ENCODE results near the gene RANBP9.

The RANBP9 gene

GRCh38 chr6:13678255-13678983 is 33.2 kb downstream of the RANBP9 start:
- no peak for DNase-seq (ENCODE audit: low read depth)

- no peak for DNase-seq (ENCODE audit: low read depth)
Measured at GRCh38 chr6:13677878-13678254, 33.8 kb downstream of the RANBP9 start.

GRCh38 chr6:13676551-13677156 is 35.0 kb downstream of the RANBP9 start:
- DNase-seq (ENCODE audit: low read depth): no peak

- no peak for DNase-seq (ENCODE audit: low read depth)
Measured at GRCh38 chr6:13674533-13675190, 37.0 kb downstream of the RANBP9 start.

GRCh38 chr6:13673825-13674444 is 37.7 kb downstream of the RANBP9 start:
- DNase-seq (ENCODE audit: low read depth): no peak

- DNase-seq (ENCODE audit: low read depth): no peak
Measured at GRCh38 chr6:13673368-13673767, 38.3 kb downstream of the RANBP9 start.

- DNase-seq (ENCODE audit: low read depth): no peak
Measured at GRCh38 chr6:13672904-13673303, 38.7 kb downstream of the RANBP9 start.

GRCh38 chr6:13671548-13672127 is 40.0 kb downstream of the RANBP9 start:
- no peak for DNase-seq (ENCODE audit: low read depth)

GRCh38 chr6:13669476-13669875 is 42.2 kb downstream of the RANBP9 start:
- DNase-seq (ENCODE audit: low read depth): no peak

- no peak for DNase-seq (ENCODE audit: low read depth)
Measured at GRCh38 chr6:13668291-13668928, 43.2 kb downstream of the RANBP9 start.

- DNase-seq (ENCODE audit: low read depth): no peak
Measured at GRCh38 chr6:13667655-13668054, 44.0 kb downstream of the RANBP9 start.

GRCh38 chr6:13666194-13667105 is 45.2 kb downstream of the RANBP9 start:
- no peak for DNase-seq (ENCODE audit: low read depth)

- DNase-seq (ENCODE audit: low read depth): no peak
Measured at GRCh38 chr6:13664703-13665352, 46.8 kb downstream of the RANBP9 start.

GRCh38 chr6:13663986-13664385 is 47.6 kb downstream of the RANBP9 start:
- no peak for DNase-seq (ENCODE audit: low read depth)

GRCh38 chr6:13662651-13663334 is 48.8 kb downstream of the RANBP9 start:
- no peak for DNase-seq (ENCODE audit: low read depth)

- DNase-seq (ENCODE audit: low read depth): no peak
Measured at GRCh38 chr6:13661647-13662046, 50.0 kb downstream of the RANBP9 start.

GRCh38 chr6:13660893-13661292 is 50.7 kb downstream of the RANBP9 start:
- DNase-seq (ENCODE audit: low read depth): no peak

- no peak for DNase-seq (ENCODE audit: low read depth)
Measured at GRCh38 chr6:13660273-13660672, 51.4 kb downstream of the RANBP9 start.

- DNase-seq (ENCODE audit: low read depth): no peak
Measured at GRCh38 chr6:13655700-13656099, 55.9 kb downstream of the RANBP9 start.

GRCh38 chr6:13654496-13654895 is 57.1 kb downstream of the RANBP9 start:
- no peak for DNase-seq (ENCODE audit: low read depth)
